GM19467 (cell line): ENCODE measurements around the gene PIGP.
A peak's percentile ranks its signal among the peaks of the same experiment; 100 is the strongest.
"Not testable (repeated sequence)": the region's sequence is repeated elsewhere in the genome, so short reads cannot be mapped to it uniquely, and the experiment has no call there.

Source experiments
- ATAC-seq: cut with Tn5 transposase; IDR thresholded peaks from one replicate; pipeline ENCODE4 v1.9.1; 2021; ENCODE audit warnings: mild to moderate bottlenecking, moderate library complexity; ENCODE audit not compliant: unreplicated experiment

Gene PIGP

DNA sequence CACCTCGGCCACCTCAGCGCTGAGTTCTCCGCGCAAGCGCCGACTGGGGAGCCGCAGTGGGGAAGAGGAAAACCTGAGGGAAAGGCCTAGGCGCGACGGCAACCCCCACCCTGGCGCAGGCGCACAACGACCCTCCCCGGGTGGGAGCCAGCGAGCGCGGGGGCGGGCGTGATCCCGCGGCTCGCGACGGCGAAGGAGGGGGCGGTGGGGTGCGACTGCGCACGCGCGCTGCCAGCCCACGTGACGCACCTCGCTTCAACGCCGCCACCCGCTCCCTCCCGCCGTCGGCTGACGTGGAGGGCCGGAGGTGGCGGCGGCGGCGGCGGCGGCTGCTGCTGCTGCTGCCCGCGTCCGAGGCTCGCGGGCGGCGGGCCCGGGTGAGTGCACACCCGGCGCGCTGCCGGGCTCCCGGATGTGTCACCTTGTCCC, at the start of gene PIGP, which contains the start of gene TTC3:
PIGP (minus strand) TSS at position 84 of the 429 bp plus-strand sequence. CDS start 556 bp downstream, outside the sequence.
TTC3 (plus strand) TSS at position 267 of the 429 bp plus-strand sequence. CDS start 14,004 bp downstream, outside the sequence.
- ATAC-seq, result peak; percentile 61

- ATAC-seq, result no peak
These were observed 46.7 kb upstream of the PIGP start for GRCh38 chr21:37119421-37120218.

DNA sequence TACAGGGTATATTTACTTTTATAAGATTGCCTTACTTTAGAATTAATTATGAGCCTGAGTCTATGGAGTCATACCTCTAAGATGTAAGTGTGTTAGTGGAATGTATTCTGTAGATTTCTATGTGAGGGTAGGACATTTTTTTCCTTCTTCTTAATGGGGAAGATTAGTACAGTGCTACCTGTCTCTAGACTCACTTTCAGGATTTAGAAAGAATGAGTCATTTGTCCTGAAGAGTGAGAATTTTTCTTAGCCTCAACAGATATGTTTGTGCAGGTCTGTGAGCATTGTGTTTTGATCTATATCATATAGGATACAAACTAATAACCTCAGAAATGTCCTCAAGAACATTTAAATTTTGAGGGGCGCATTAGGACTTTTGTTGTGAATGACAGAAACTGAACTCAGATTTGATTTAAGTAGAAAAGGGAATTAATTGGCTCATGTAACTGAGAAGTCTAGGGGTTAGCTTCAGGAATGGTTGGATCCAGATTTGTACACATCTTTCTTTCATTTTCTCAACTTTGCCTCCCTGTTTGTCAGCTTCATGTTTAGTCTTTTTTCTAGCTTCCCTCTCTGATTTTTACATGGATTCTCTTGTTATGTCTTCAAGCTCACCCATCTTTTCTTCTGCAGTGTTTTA, 45.4 kb upstream of the PIGP start:
- no peak for ATAC-seq

- no peak for ATAC-seq
These were observed 44.3 kb upstream of the PIGP start for GRCh38 chr21:37117204-37117603.

GRCh38 chr21:37116459-37116858, 43.6 kb upstream of the PIGP start:
- ATAC-seq, result not testable (repeated sequence)

GRCh38 chr21:37114301-37114700, 41.4 kb upstream of the PIGP start:
- not testable (repeated sequence) for ATAC-seq

GRCh38 chr21:37111029-37111428, 38.2 kb upstream of the PIGP start:
- not testable (repeated sequence) for ATAC-seq

DNA sequence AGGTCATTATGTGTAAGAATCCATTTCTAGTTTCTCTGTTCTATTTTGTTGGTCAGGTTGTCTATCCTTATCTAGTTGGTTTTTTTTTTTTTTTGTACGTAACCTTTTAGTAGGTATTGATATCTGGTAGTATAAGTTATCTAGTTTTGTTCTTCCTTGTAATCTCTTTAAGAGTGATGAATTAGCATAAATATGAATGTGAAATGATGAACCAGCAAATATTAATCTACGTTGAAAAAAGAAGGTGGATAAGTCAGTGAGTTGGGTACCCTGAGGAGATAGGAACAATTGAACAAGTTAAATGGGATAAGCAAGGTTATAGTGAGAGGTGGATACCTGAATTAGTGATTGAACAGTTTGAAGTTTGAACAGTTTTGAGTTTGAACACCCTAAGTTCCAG, 34.1 kb upstream of the PIGP start:
- no peak for ATAC-seq

GRCh38 chr21:37102746-37103145, 29.9 kb upstream of the PIGP start:
- not testable (repeated sequence) for ATAC-seq

- no peak for ATAC-seq
These were observed 28.5 kb upstream of the PIGP start for GRCh38 chr21:37101384-37101783.

DNA sequence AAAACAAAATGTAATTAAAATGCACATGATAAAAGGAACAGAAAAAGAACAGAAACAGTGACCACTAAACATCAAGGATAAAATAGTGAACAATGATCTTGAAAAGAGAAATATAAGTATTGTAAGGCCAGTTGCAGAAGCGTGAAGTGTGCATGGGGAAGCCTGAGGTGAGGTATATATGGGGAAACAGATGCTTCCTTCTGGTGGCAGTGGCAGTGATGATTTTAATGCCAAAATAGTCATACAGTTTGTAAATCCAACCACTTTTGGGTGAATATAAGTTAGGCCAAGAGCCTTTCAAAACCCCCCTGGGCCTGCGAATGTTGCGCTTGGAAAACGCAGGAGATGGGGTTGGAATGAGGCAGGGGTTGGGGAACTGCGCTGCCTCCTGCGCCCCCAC, 27.4 kb upstream of the PIGP start:
- ATAC-seq, result no peak

- ATAC-seq, result no peak
These were observed 25.9 kb upstream of the PIGP start for GRCh38 chr21:37098751-37099150.

GRCh38 chr21:37095821-37096220, 22.9 kb upstream of the PIGP start:
- ATAC-seq, result no peak

GRCh38 chr21:37093977-37094376, 21.1 kb upstream of the PIGP start:
- ATAC-seq, result no peak

DNA sequence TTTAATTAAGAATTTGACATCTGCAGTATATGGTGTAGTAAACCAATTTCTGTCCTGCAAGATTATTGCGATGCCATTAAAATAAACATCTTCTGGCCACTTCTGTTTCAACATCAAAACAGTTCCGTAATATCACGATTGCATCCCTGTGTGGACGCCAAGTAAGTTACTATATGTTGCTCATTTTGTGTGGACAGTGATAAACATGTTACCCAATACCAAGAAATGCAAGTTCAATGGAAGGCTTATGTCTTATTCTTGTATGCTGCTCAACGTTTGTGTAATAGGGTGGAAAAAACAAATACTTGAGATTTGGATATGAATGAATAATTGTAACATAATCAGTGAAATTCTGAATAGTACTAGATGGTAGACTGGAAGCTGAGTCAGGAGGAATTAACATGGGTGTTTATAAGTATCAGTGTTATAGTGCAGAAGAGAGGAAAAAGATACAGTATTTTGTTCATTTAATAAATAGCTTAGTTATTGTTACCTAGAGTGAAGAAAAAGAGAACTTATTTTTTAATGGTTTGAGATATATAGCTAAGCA, 15.4 kb upstream of the PIGP start:
- no peak for ATAC-seq

- ATAC-seq, result no peak
These were observed 14.3 kb upstream of the PIGP start for GRCh38 chr21:37087188-37087587.

DNA sequence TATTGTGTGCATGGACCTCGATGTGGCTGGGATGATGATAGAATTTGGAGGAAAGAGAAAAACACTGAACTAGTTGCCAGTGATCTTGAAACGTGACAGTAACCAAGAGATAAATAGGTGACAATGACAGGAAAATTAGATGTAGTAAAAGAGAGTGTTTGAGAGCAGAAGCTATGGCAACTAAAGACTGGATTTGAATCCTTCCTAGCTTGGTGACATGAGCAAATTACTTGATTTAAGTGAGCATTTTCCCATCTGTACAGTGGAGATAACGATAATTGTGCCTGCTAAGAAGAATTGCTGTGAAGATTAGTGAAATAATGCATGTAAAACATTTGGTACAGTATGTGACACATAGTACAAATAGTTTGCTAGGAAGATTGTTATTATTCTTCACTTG, 12.9 kb upstream of the PIGP start:
- no peak for ATAC-seq

DNA sequence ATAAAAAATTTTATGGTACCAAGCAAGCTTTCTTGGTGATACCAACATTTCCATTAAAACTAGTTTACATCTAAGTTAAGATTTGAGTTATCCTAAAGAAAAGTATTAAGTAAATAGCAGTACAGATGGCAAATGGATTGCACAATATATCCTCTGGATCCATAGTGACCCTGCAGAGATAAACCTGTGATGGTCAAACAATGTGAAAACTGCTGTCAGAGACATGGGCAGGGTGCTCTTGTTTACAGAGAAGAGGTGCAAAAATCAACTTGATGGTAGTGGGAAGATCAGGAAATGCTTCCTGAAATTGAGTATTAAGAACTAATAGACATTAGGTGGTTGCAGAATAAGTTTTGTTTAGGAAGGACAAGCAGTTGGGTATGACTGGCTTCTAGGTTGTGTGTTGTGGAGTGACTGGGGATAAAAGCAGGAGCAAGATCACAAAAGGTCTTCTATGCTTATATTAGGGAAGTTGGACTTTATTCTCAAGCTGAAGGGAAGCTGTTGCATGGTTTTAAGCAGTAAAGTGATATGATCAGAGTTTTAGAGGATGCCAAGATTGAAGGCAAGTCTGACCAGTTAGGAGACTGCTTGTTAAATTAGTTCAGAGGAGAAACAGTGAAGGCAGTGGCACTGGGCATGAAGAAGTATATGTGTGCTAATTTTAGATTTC, 10.1 kb upstream of the PIGP start:
- ATAC-seq, result no peak

DNA sequence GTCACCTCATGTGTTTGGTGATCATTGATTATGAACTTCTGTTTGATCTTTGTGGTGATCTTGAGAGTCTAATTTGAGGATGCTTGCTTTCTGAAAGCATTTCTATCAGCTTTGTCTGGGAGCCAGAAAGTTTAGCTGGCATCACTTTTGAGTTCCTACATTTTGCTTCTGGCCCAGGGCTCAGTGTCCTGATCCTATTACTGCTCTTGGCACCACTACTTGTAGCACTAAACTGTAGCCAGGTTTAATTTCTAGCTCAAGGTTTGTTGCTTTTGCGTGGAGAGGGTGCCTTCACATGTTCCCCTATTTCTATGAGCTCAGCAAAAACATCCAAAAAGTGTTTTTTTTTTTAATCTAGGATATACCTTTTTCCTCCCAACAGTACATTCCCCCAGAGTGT, 9.5 kb upstream of the PIGP start:
- ATAC-seq, result no peak

DNA sequence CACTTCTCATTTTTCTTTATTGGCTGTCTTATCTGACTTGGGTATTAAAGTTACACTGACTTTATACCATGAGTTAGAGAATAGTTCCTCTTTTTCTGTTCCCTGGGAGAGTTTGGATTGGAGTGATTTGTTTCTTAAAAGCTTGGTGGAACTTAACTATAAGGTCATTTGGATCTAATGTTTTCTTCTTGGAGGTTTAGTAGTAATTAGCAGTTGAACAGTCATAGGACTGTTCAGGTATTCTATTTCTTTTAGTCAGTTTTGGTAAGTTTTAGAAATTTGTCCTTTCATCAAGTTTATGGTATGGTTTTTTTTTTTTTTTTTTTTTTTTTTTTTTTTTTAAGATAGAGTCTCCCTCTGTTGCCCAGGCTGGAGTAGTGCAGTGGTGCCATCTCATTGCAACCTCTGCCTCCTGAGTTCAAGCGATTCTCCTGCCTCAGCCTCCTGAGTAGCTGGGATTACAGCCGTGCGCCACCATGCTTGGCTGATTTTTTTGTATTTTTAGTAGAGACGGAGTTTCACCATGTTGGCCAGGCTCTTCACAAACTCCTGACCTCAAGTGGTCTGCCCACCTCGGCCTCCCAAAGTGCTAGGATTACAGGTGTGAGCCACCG, 6.4 kb upstream of the PIGP start:
- ATAC-seq, result no peak

DNA sequence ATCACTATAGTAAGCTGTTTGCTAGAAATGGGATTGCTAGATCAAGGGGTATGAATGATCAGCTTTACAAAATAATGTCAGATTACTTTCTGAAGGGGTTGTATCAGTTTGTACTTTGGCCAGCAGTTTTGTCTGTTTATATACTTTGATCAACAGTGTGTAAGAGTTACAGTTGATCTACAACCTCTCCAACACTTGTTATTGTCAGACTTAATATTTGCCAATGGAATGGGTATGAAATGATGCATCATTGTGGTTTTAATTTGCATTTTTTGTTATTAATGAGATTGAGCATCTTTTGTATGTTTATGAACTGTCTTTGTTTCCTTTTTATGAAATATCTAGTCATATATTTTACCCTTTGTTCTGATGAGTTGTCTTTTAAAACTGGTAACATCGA, 4.5 kb upstream of the PIGP start:
- no peak for ATAC-seq
